Stimulated activated CD4-positive, alpha-beta T cell treated with anti-CD3 and anti-CD28 coated beads, TNF-alpha, amount 100 ng/mL, for 4 hours (primary cell): ENCODE data around the gene SNAPIN.
A peak's percentile ranks its signal among the peaks of the same experiment; 100 is the strongest.
"Not testable (repeated sequence)": the region's sequence is repeated elsewhere in the genome, so short reads cannot be mapped to it uniquely, and the experiment has no call there.

ENCODE experiments used
- DNase-seq, 3 experiments: peaks; one replicate each; pipeline ENCODE4 v3.0.0-alpha.2; 2020; ENCODE audit warnings: low read depth in 3 of 3

Gene SNAPIN

GRCh38 chr1:153647346-153647714 lies 11.2 kb upstream of the SNAPIN start:
- DNase-seq, result no peak

- DNase-seq, result no peak
These were observed 10.4 kb upstream of the SNAPIN start for GRCh38 chr1:153648000-153648643.

- DNase-seq, result no peak
These were observed 9.2 kb upstream of the SNAPIN start for GRCh38 chr1:153649137-153649862.

- DNase-seq, result no peak
These were observed 8.7 kb upstream of the SNAPIN start for GRCh38 chr1:153649863-153650235.

- no peak for DNase-seq
These were observed 6.7 kb upstream of the SNAPIN start for GRCh38 chr1:153651771-153652170.

- no peak for DNase-seq
These were observed 5.5 kb upstream of the SNAPIN start for GRCh38 chr1:153652805-153653500.

GRCh38 chr1:153655333-153655732 lies 3.2 kb upstream of the SNAPIN start:
- DNase-seq, result no peak

- DNase-seq, result no peak
These were observed 652 bp downstream of the SNAPIN start for GRCh38 chr1:153659175-153659534.

GRCh38 chr1:153659656-153660055 lies 1.2 kb downstream of the SNAPIN start:
- no peak for DNase-seq

GRCh38 chr1:153661111-153661708 lies 2.7 kb downstream of the SNAPIN start:
- DNase-seq, result no peak

GRCh38 chr1:153662269-153662668 lies 3.8 kb downstream of the SNAPIN start:
- DNase-seq, result no peak

GRCh38 chr1:153663211-153663610 lies 4.7 kb downstream of the SNAPIN start:
- no peak for DNase-seq

GRCh38 chr1:153667439-153667838 lies 8.9 kb downstream of the SNAPIN start:
- no peak for DNase-seq

- DNase-seq, result not testable (repeated sequence)
These were observed 10.2 kb downstream of the SNAPIN start for GRCh38 chr1:153668672-153669071.

- DNase-seq, result no peak
These were observed 11.1 kb downstream of the SNAPIN start for GRCh38 chr1:153669606-153670005.

- no peak for DNase-seq
These were observed 11.9 kb downstream of the SNAPIN start for GRCh38 chr1:153670257-153670858.

GRCh38 chr1:153670859-153671627 lies 12.5 kb downstream of the SNAPIN start, which contains the start of gene ILF2:
ILF2 (minus strand) TSS chr1:153670993; CDS start chr1:153670922, 71 bp downstream.
- peak; percentile 91 to 96 (median 94) for DNase-seq

- peak in 1 of 3 experiments; percentile 18 for DNase-seq
These were observed 13.3 kb downstream of the SNAPIN start for GRCh38 chr1:153671628-153672353.

GRCh38 chr1:153673511-153673910 lies 15.0 kb downstream of the SNAPIN start:
- DNase-seq, result no peak

- peak in 1 of 3 experiments; percentile 26 for DNase-seq
These were observed 19.4 kb downstream of the SNAPIN start for GRCh38 chr1:153677718-153678518.
